Neural cell (in vitro differentiated cells): ENCODE measurements around the gene RBM17. TPM values are rescaled to one million over a fixed set of nuclear protein-coding genes. Genes with fewer than 3 reads are reported as not detected.

Experiments used
- H2AFZ ChIP-seq: fragments of 200-600, 300-800 bp; sonication (generic), shearing (Covaris generic); 2 replicates; pipeline ENCODE4 v1.6.0; 2014; ENCODE audit warnings: low read depth, mild to moderate bottlenecking, antibody characterized with exemption, low read length, moderate library complexity
- H3F3A ChIP-seq: fragments of 200-600 bp; shearing (Covaris generic); 2 replicates; pipeline ENCODE4 v1.6.1; 2016; ENCODE audit warnings: mild to moderate bottlenecking, moderate library complexity, mixed read lengths, antibody characterized with exemption, low read length; ENCODE audit not compliant: insufficient read depth, poor library complexity, severe bottlenecking
- H3K27ac ChIP-seq: fragments of 200-600, 300-800 bp; sonication (generic), shearing (Covaris generic); 2 replicates; pipeline ENCODE4 v1.5.1; 2014; ENCODE audit warnings: mild to moderate bottlenecking, low read length, moderate library complexity
- H3K27me3 ChIP-seq: fragments of 300-800, 200-600 bp; sonication (generic), shearing (Covaris generic); 2 replicates; pipeline ENCODE4 v1.6.0; 2014; ENCODE audit warnings: mild to moderate bottlenecking, low read depth, low read length, moderate library complexity; ENCODE audit not compliant: insufficient read depth
- H3K36me3 ChIP-seq: fragments of 300-800, 200-600 bp; sonication (generic), shearing (Covaris generic); 2 replicates; pipeline ENCODE4 v1.5.1; 2014; ENCODE audit warnings: mild to moderate bottlenecking, antibody characterized with exemption, low read length, moderate library complexity; ENCODE audit not compliant: insufficient read depth
- H3K4me2 ChIP-seq: fragments of 300-800, 200-600 bp; sonication (generic), shearing (Covaris generic); 2 replicates; pipeline ENCODE4 v1.6.0; 2014; ENCODE audit warnings: mild to moderate bottlenecking, low read length
- H3K4me3 ChIP-seq: fragments of 300-800, 200-600 bp; sonication (generic), shearing (Covaris generic); 2 replicates; pipeline ENCODE4 v1.5.1; 2014; ENCODE audit warnings: mild to moderate bottlenecking, low read length, moderate library complexity
- H3K79me2 ChIP-seq: fragments of 200-600 bp; shearing (Covaris generic); replicated peaks from 2 replicates; pipeline ENCODE4 v1.6.0; 2014; ENCODE audit warnings: mild to moderate bottlenecking, low read length, moderate library complexity; ENCODE audit not compliant: insufficient read depth
- H3K9ac ChIP-seq: fragments of 300-800, 200-600 bp; sonication (generic), shearing (Covaris generic); 2 replicates; pipeline ENCODE4 v1.6.1; 2016; ENCODE audit warnings: mild to moderate bottlenecking, low read length, mixed read lengths
- H3K9me2 ChIP-seq: fragments of 200-600 bp; shearing (Covaris generic); 2 replicates; pipeline ENCODE4 v1.6.1; 2016; ENCODE audit warnings: mild to moderate bottlenecking, low read length, mixed read lengths; ENCODE audit not compliant: insufficient read depth
- H3K9me3 ChIP-seq: fragments of 200-600, 300-800 bp; sonication (generic), shearing (Covaris generic); 2 replicates; pipeline ENCODE4 v1.6.1; 2016; ENCODE audit warnings: mild to moderate bottlenecking, mixed run types, low read length, moderate library complexity, mixed read lengths
- H4K20me1 ChIP-seq: fragments of 200-600 bp; shearing (Covaris generic); 2 replicates; pipeline ENCODE4 v1.6.1; 2016; ENCODE audit warnings: mild to moderate bottlenecking, mixed run types; ENCODE audit not compliant: insufficient read depth
- EP300 ChIP-seq: fragments of 450-650 bp; conservative IDR thresholded peaks from 2 replicates; pipeline ENCODE4 v1.6.1; 2014; ENCODE audit warnings: antibody characterized with exemption, mild to moderate bottlenecking, moderate library complexity; ENCODE audit not compliant: poor library complexity, severe bottlenecking
- EZH2 ChIP-seq: fragments of 200-600, 300-800 bp; shearing (Covaris generic), sonication (generic); IDR thresholded peaks from 2 replicates; pipeline ENCODE4 v1.6.1; 2014; ENCODE audit warnings: antibody characterized with exemption, low read length, borderline replicate concordance, mild to moderate bottlenecking; ENCODE audit not compliant: insufficient read depth, poor library complexity, severe bottlenecking
- MXI1 ChIP-seq: fragments of 450-650 bp; conservative IDR thresholded peaks from 2 replicates; pipeline ENCODE4 v1.6.1; 2014; ENCODE audit warnings: antibody characterized with exemption, mild to moderate bottlenecking; ENCODE audit not compliant: poor library complexity, severe bottlenecking
- POLR2AphosphoS5 ChIP-seq: IDR thresholded peaks from 2 replicates; pipeline ENCODE4 v1.6.1; 2012
- RAD21 ChIP-seq: fragments of 450-650 bp; conservative IDR thresholded peaks from 2 replicates; pipeline ENCODE4 v1.6.1; 2014; ENCODE audit warnings: antibody characterized with exemption, mild to moderate bottlenecking, moderate library complexity
- SMC3 ChIP-seq: fragments of 450-650 bp; conservative IDR thresholded peaks from 2 replicates; pipeline ENCODE4 v1.6.1; 2014; ENCODE audit warnings: antibody characterized with exemption, mild to moderate bottlenecking, moderate library complexity; ENCODE audit not compliant: poor library complexity
- polyA plus RNA-seq: library from polyadenylated mRNA; depleted of rRNA; stranded (reverse); fragments of >200 nt; gene quantifications from 2 replicates; pipeline ENCODE4 v1.2.3, GENCODE V29; 2014
- TF ChIP-seq, protein P1 (sequence below): fragments of 450-650 bp; IDR thresholded peaks from 2 replicates; pipeline ENCODE4 v1.5.1; 2014; ENCODE audit warnings: antibody characterized with exemption, mild to moderate bottlenecking, moderate library complexity; ENCODE audit not compliant: poor library complexity, severe bottlenecking
- TF ChIP-seq, protein P2 (sequence below): IDR thresholded peaks from 2 replicates; pipeline ENCODE4 v1.6.1; 2012; ENCODE audit warnings: borderline replicate concordance

RBM17 gene
- polyA plus RNA-seq, 1 donor from 2014 or later, result 109 TPM

DNA sequence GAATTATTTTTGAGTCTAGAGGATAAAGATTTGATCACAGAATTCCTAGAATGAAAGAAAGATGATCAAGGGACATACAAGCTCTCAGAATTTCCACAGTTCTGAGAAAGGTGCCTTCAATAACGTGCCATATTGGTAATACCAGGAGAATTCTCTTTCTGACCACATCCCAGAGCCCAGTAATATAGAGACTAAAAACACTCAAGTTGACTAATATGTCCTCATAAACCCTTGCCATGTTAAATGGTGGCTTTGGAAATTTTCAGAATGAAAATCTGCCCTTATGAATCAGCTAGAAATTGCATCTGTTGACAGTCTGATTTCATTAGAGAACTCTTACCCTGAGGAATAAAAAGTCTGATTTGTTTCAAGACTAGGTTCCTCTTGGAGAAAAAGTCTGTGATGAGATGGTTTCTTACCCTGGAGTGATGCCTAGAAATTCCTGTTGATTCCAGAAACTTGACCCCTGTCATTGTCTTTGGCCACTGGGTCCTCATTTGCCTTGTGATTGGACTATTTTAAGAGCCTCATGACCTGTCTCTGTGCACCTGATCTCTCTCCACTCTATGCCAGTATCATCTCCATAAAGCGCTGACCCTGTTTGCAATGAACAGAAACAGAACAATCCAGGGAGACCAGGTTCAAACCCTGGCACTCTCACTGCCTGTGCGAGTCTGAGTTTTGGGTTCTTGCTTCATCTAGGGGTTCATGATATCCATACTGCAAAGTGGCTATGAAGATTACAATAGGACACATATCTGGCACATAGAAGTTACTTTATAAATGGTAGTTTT lies 30.0 kb upstream of the RBM17 start:
- Histone ChIP-seq H3K9me2 (no peaks in the 10 kb centered on the region), H3K27me3 (no peaks in the 10 kb centered on the region), H3K9ac (no peak overlapping the region), H3K4me3 (no peak overlapping the region), H3K36me3 (no peaks in the 10 kb centered on the region), H3K4me2 (no peak overlapping the region), H3K27ac (no peak overlapping the region), H4K20me1 (no peaks in the 10 kb centered on the region), H3K79me2 (no peaks in the 10 kb centered on the region), H2AFZ (no peak overlapping the region), H3F3A (no peaks in the 10 kb centered on the region), H3K9me3 (no peaks in the 10 kb centered on the region)
- TF ChIP-seq RAD21, result no peak
- no peak for TF ChIP-seq SMC3
- TF ChIP-seq, protein P1, sequence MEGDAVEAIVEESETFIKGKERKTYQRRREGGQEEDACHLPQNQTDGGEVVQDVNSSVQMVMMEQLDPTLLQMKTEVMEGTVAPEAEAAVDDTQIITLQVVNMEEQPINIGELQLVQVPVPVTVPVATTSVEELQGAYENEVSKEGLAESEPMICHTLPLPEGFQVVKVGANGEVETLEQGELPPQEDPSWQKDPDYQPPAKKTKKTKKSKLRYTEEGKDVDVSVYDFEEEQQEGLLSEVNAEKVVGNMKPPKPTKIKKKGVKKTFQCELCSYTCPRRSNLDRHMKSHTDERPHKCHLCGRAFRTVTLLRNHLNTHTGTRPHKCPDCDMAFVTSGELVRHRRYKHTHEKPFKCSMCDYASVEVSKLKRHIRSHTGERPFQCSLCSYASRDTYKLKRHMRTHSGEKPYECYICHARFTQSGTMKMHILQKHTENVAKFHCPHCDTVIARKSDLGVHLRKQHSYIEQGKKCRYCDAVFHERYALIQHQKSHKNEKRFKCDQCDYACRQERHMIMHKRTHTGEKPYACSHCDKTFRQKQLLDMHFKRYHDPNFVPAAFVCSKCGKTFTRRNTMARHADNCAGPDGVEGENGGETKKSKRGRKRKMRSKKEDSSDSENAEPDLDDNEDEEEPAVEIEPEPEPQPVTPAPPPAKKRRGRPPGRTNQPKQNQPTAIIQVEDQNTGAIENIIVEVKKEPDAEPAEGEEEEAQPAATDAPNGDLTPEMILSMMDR, result no peak
- TF ChIP-seq, protein P2, sequence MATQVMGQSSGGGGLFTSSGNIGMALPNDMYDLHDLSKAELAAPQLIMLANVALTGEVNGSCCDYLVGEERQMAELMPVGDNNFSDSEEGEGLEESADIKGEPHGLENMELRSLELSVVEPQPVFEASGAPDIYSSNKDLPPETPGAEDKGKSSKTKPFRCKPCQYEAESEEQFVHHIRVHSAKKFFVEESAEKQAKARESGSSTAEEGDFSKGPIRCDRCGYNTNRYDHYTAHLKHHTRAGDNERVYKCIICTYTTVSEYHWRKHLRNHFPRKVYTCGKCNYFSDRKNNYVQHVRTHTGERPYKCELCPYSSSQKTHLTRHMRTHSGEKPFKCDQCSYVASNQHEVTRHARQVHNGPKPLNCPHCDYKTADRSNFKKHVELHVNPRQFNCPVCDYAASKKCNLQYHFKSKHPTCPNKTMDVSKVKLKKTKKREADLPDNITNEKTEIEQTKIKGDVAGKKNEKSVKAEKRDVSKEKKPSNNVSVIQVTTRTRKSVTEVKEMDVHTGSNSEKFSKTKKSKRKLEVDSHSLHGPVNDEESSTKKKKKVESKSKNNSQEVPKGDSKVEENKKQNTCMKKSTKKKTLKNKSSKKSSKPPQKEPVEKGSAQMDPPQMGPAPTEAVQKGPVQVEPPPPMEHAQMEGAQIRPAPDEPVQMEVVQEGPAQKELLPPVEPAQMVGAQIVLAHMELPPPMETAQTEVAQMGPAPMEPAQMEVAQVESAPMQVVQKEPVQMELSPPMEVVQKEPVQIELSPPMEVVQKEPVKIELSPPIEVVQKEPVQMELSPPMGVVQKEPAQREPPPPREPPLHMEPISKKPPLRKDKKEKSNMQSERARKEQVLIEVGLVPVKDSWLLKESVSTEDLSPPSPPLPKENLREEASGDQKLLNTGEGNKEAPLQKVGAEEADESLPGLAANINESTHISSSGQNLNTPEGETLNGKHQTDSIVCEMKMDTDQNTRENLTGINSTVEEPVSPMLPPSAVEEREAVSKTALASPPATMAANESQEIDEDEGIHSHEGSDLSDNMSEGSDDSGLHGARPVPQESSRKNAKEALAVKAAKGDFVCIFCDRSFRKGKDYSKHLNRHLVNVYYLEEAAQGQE, result no peak
- TF ChIP-seq POLR2AphosphoS5, result no peak

DNA sequence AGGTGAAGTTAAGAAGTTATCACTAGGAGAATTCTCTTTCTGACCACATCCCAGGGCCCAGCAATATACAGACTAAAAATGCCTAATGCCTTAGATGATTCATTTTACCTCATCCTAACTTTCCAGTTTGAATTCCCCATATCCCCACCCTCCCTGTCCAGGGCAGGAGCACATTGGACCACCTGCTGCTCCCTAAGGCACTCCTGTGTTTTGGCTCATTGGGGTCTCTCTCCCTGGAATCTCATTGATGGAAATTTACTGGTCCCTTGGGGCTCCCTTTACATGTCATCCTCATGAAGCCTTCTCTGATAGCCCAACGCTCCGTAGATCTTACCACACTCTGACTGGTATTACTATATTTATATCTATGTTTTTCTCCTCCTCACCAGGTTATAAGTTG lies 29.3 kb upstream of the RBM17 start:
- no peak overlapping the region for H3K4me3 ChIP-seq
- no peak overlapping the region for H2AFZ ChIP-seq
- H3K27me3 ChIP-seq, result no peaks in the 10 kb centered on the region
- H3K36me3 ChIP-seq, result no peaks in the 10 kb centered on the region
- no peaks in the 10 kb centered on the region for H3K9me2 ChIP-seq
- TF ChIP-seq EZH2 (no peak), SMC3 (no peak), MXI1 (no peak), EP300 (no peak), POLR2AphosphoS5 (no peak)
- no peaks in the 10 kb centered on the region for H3K9me3 ChIP-seq
- H3K4me2 ChIP-seq, result no peak overlapping the region
- H4K20me1 ChIP-seq, result no peaks in the 10 kb centered on the region
- H3K79me2 ChIP-seq, result no peaks in the 10 kb centered on the region
- no peaks in the 10 kb centered on the region for H3F3A ChIP-seq
- no peak overlapping the region for H3K9ac ChIP-seq
- no peak overlapping the region for H3K27ac ChIP-seq

DNA sequence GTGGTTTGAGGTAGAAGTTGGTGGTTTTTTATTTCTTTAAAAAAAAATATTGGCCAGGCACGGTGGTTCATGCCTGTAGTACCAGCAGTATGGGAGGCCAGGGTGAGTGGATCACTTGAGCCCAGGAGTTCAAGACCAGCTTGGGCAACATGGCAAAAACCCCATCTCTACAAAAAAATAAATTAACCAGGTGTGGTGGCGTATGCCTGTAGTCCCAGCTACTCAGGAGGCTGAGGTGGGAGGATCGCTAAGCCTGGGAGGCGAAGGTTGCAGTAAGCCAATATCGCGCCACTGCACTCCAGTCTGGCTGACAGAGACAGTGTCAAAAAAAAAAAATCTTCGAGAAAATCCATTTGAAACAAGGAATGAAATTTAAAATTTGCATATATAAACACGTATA lies 27.8 kb upstream of the RBM17 start:
- H3K79me2 ChIP-seq, result no peaks in the 10 kb centered on the region
- no peaks in the 10 kb centered on the region for H3K9me3 ChIP-seq
- H3K27me3 ChIP-seq, result no peaks in the 10 kb centered on the region
- no peaks in the 10 kb centered on the region for H3F3A ChIP-seq
- no peaks in the 10 kb centered on the region for H4K20me1 ChIP-seq
- no peak overlapping the region for H3K9ac ChIP-seq
- no peak overlapping the region for H2AFZ ChIP-seq
- no peak overlapping the region for H3K27ac ChIP-seq
- no peaks in the 10 kb centered on the region for H3K9me2 ChIP-seq
- no peak overlapping the region for H3K4me2 ChIP-seq
- no peaks in the 10 kb centered on the region for H3K36me3 ChIP-seq
- H3K4me3 ChIP-seq, result no peak overlapping the region
- TF ChIP-seq MXI1, result no peak
- TF ChIP-seq, protein P1, result no peak
